MM.1S (cell line): ENCODE data around the gene ASPDH.

Experiments
- CTCF ChIP-seq: fragments of 300-600 bp; sonication (generic); IDR thresholded peaks from 2 replicates; pipeline ENCODE4 v1.5.1; 2016; ENCODE audit warnings: antibody characterized with exemption, low read length, mixed read lengths
- EZH2 ChIP-seq: fragments of 300-600 bp; sonication (generic); optimal IDR thresholded peaks from 2 replicates; pipeline ENCODE3; 2017; ENCODE audit warnings: low read depth, mild to moderate bottlenecking, antibody characterized with exemption, low read length, mixed read lengths
- EZH2phosphoT487 ChIP-seq: fragments of 300-600 bp; sonication (generic); IDR thresholded peaks from 2 replicates; pipeline ENCODE4 v1.6.1; 2018; ENCODE audit warnings: antibody characterized with exemption, low read length

- TF ChIP-seq EZH2phosphoT487 (no peak), EZH2 (no peak), CTCF (no peak)
Observed at GRCh38 chr19:50490991-50491472, 22.7 kb downstream of the ASPDH start.
